ENCODE results near the gene MSI2. TPM values are rescaled to one million over a fixed set of nuclear protein-coding genes. Genes with fewer than 3 reads are reported as not detected.

MSI2 gene
- polyA plus RNA-seq, 1 experiment, result 9.2 TPM

GRCh38 chr17:57404073-57404472 is 147.8 kb downstream of the MSI2 start:
- ChIA-PET POLR2A (no interaction called here), CTCF (interaction anchor here (2.9 kb wide), 1 partner anchor 161 kb away, joined by 12 read pairs; no protein-coding TSS in a partner anchor)
- no peaks in the 10 kb centered on the region for H3K27me3 ChIP-seq (ENCODE audit: control insufficient read depth, insufficient read depth, low read length)

DNA sequence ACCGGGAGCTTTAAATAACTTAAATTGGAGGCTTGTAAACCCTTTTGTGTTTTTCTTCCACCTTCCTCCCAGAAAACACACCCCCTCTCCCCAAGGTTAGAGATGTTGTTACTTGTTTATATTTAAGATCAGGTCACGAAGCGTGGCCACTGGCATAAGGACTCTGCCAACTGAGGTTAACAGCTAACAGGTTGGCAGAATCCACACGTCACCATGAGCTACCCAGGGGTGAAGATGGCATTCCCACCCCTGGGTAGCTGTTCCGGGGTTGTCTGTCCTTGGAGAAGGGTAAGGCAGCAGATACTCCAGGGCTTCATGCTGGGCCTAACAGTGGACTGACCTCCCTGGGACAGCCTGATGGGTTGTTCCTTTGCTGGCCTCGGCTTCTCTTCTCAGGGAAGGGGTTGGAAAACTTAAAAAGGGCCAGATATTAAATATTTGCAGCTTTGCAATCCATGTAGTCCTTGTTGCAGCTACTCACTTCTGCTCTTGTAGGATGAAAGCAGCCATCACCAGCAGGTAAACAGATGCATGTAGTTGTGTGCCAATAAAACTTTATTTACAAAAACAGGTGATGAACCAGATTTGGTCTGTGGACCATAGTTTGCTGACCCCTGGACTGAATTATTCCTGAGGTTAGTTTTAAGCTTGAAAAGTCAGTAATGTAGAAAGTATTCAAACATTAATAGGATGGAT is 148.6 kb downstream of the MSI2 start:
- TF ChIP-seq, protein P1, sequence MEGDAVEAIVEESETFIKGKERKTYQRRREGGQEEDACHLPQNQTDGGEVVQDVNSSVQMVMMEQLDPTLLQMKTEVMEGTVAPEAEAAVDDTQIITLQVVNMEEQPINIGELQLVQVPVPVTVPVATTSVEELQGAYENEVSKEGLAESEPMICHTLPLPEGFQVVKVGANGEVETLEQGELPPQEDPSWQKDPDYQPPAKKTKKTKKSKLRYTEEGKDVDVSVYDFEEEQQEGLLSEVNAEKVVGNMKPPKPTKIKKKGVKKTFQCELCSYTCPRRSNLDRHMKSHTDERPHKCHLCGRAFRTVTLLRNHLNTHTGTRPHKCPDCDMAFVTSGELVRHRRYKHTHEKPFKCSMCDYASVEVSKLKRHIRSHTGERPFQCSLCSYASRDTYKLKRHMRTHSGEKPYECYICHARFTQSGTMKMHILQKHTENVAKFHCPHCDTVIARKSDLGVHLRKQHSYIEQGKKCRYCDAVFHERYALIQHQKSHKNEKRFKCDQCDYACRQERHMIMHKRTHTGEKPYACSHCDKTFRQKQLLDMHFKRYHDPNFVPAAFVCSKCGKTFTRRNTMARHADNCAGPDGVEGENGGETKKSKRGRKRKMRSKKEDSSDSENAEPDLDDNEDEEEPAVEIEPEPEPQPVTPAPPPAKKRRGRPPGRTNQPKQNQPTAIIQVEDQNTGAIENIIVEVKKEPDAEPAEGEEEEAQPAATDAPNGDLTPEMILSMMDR (IDR thresholded peaks at IDR 0.05; ENCODE audit: insufficient read depth, low read depth, low read length), result no peak
- ChIA-PET CTCF (interaction anchor here (0.6 to 2.9 kb wide), 2 partner anchors 161 to 269 kb away, joined by 3 to 12 read pairs; no protein-coding TSS in a partner anchor), POLR2A (no interaction called here)

More at GRCh38 chr17:57404073-57404472, 147.8 kb downstream of the MSI2 start:
- H3K4me3 ChIP-seq (ENCODE audit: low read depth, low read length), result no peak overlapping the region
- no peaks in the 10 kb centered on the region for H3K36me3 ChIP-seq (ENCODE audit: control insufficient read depth, insufficient read depth, low read length)
- TF ChIP-seq, protein P1 (IDR thresholded peaks at IDR 0.05; ENCODE audit: insufficient read depth, low read depth, low read length), result no peak
- DNase-seq (ENCODE audit: low read depth), result no peak

GRCh38 chr17:57405491-57406072 is 149.3 kb downstream of the MSI2 start:
- Histone ChIP-seq H3K36me3 (ENCODE audit: control insufficient read depth, insufficient read depth, low read length) (no peaks in the 10 kb centered on the region), H3K4me3 (ENCODE audit: low read depth, low read length) (no peak overlapping the region), H3K27me3 (ENCODE audit: control insufficient read depth, insufficient read depth, low read length) (no peaks in the 10 kb centered on the region)
- CTCF ChIA-PET, result interaction anchor here (0.6 to 2.9 kb wide), 2 partner anchors 162 to 268 kb away, joined by 3 to 12 read pairs; no protein-coding TSS in a partner anchor
- no peak for DNase-seq (ENCODE audit: low read depth)
- TF ChIP-seq, protein P1 (IDR thresholded peaks at IDR 0.05; ENCODE audit: insufficient read depth, low read depth, low read length), result no peak
- POLR2A ChIA-PET, result no interaction called here

More for the DNA sequence above, 148.6 kb downstream of the MSI2 start:
- no peaks in the 10 kb centered on the region for H3K27me3 ChIP-seq (ENCODE audit: control insufficient read depth, insufficient read depth, low read length)
- H3K36me3 ChIP-seq (ENCODE audit: control insufficient read depth, insufficient read depth, low read length), result no peaks in the 10 kb centered on the region
- no peak overlapping the region for H3K4me3 ChIP-seq (ENCODE audit: low read depth, low read length)
- no peak for DNase-seq (ENCODE audit: low read depth)

DNA sequence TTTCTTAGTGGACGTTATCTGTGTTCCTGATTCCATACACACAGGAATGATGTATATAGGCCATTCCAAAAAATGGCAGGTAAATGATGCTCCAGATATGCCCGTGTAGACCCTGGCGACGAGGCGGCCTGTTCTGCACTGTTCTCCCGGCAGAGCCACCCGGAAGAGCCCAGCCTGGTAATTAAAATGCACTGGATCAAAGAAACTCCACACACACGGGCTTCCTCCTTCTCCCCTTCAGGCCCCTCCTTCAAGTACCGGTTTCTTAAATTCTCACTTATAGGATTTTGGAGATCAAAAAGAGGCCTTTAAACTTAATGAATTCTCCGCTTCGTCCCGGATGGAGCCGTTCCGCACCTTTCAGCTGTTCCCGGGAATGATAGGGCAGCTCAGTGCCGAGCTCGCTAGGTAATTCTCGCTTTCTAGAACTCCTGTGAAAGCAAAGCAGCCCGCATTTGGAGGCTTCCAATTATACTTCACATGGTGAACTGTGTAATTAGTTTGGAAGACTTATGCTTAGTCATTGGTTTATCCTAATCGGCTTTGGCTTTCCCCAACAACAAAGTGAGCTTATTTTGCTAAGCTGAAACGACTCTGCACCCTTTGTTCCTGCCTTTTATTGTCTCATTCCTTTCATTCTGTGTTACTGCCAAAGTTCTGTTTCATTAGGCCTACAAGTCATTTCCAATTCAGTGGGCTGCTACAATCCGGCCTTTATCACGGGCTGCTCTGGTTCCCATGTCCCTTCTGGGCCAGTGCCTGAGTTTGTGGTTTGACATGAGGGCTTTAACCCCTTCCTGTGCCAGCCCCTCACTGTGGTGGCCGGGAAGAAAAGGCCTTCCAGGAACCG is 150.0 kb downstream of the MSI2 start:
- Histone ChIP-seq H3K4me3 (ENCODE audit: low read depth, low read length) (no peak overlapping the region), H3K36me3 (ENCODE audit: control insufficient read depth, insufficient read depth, low read length) (no peaks in the 10 kb centered on the region), H3K27me3 (ENCODE audit: control insufficient read depth, insufficient read depth, low read length) (no peaks in the 10 kb centered on the region)
- POLR2A ChIA-PET, result no interaction called here
- CTCF ChIA-PET, result interaction anchor here (1.0 to 2.9 kb wide), 2 partner anchors 163 to 265 kb away, joined by 4 to 12 read pairs; no protein-coding TSS in a partner anchor
- peak; percentile 84 for DNase-seq (ENCODE audit: low read depth)
- TF ChIP-seq, protein P1 (IDR thresholded peaks at IDR 0.05; ENCODE audit: insufficient read depth, low read depth, low read length), result no peak

DNA sequence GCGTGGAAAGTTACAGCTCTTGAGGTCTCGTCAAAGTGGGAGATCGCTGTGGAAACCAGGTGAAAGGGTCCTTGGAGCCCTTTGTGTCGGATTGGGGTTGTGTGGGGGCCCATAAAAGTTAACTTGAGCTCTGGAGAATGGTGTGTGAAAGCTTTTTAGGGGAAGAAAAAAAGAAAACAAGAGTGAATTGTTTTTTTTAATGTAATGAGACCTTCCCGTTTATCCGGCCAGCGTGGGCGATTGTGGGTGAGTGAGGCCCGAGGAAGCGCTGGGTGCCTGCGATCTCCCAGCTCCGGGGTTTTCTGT is 150.6 kb downstream of the MSI2 start:
- no peak for DNase-seq (ENCODE audit: low read depth)
- TF ChIP-seq, protein P1 (IDR thresholded peaks at IDR 0.05; ENCODE audit: insufficient read depth, low read depth, low read length), result no peak
- Histone ChIP-seq H3K4me3 (ENCODE audit: low read depth, low read length) (no peak overlapping the region), H3K27me3 (ENCODE audit: control insufficient read depth, insufficient read depth, low read length) (no peaks in the 10 kb centered on the region), H3K36me3 (ENCODE audit: control insufficient read depth, insufficient read depth, low read length) (no peaks in the 10 kb centered on the region)
- ChIA-PET CTCF (interaction anchor here (0.6 to 2.9 kb wide), 4 partner anchors 17 to 265 kb away, joined by 3 to 12 read pairs (median 4); no protein-coding TSS in a partner anchor), POLR2A (no interaction called here)
